WTC11 (cell line): ENCODE measurements around the gene TNNT1. TPM values are rescaled to one million over a fixed set of nuclear protein-coding genes. Genes with fewer than 3 reads are reported as not detected.
A peak's percentile ranks its signal among the peaks of the same experiment; 100 is the strongest.

Experiments used
- ATAC-seq: fragments of 200-7000 bp; cut with Tn5 transposase; 2 replicates; pipeline ENCODE4 v1.10.0; 2021; ENCODE audit warnings: mild to moderate bottlenecking, moderate library complexity
- CTCF ChIA-PET: fragments of 300-600 bp; sonication (Branson Sonifier 250); formaldehyde crosslinking; loops from one replicate; lab custom pipeline; 2021; ENCODE audit warnings: antibody characterized with exemption; lab: Charles Lee
- POLR2A ChIA-PET: fragments of 350-600 bp; sonication (Branson Sonifier 250); formaldehyde crosslinking; loops from one replicate; lab custom pipeline; 2021; ENCODE audit warnings: antibody characterized with exemption; lab: Charles Lee
- DNase-seq: peaks from one replicate; pipeline ENCODE4 v3.0.0; 2021; ENCODE audit warnings: low spot score
- H3K27ac Mint-ChIP-seq: 2 replicates; pipeline ENCODE4 v1.8.0; 2021; ENCODE audit warnings: mixed read lengths
- H3K27me3 Mint-ChIP-seq: 2 replicates; pipeline ENCODE4 v1.8.0; 2021; ENCODE audit warnings: low read depth, mild to moderate bottlenecking, moderate library complexity, mixed read lengths
- H3K36me3 Mint-ChIP-seq: 2 replicates; pipeline ENCODE4 v1.8.0; 2021; ENCODE audit warnings: mixed read lengths
- H3K4me1 Mint-ChIP-seq: 2 replicates; pipeline ENCODE4 v1.8.0; 2022; ENCODE audit warnings: mixed read lengths
- H3K4me3 Mint-ChIP-seq: 2 replicates; pipeline ENCODE4 v1.8.0; 2021; ENCODE audit warnings: mild to moderate bottlenecking, moderate library complexity, mixed read lengths
- H3K9me3 Mint-ChIP-seq: 2 replicates; pipeline ENCODE4 v1.8.0; 2021; ENCODE audit warnings: mixed read lengths
- EMX1 ChIP-seq: fragments of 250-450 bp; sonication (Bioruptor Pico); IDR thresholded peaks from 2 replicates; pipeline ENCODE4 v1.8.0; 2021; ENCODE audit warnings: mild to moderate bottlenecking
- ETV6 ChIP-seq: sonication (generic); formaldehyde crosslinking; IDR thresholded peaks from 2 replicates; pipeline ENCODE4 v1.8.1; 2022; ENCODE audit warnings: mild to moderate bottlenecking, missing genetic modification reagents
- FOXP1 ChIP-seq: sonication (generic); formaldehyde crosslinking; IDR thresholded peaks from 2 replicates; pipeline ENCODE4 v1.8.0; 2022; ENCODE audit warnings: missing genetic modification reagents, mild to moderate bottlenecking, moderate library complexity, borderline replicate concordance
- JAZF1 ChIP-seq: fragments of 250-450 bp; sonication (Bioruptor Pico); IDR thresholded peaks from 2 replicates; pipeline ENCODE4 v1.9.0; 2021; ENCODE audit warnings: moderate library complexity, mild to moderate bottlenecking, inconsistent platforms
- KAT7 ChIP-seq: sonication (generic); formaldehyde crosslinking; IDR thresholded peaks from 2 replicates; pipeline ENCODE4 v1.8.1; 2023; ENCODE audit warnings: missing genetic modification reagents, mild to moderate bottlenecking, borderline replicate concordance
- NR1H2 ChIP-seq: sonication (generic); formaldehyde crosslinking; IDR thresholded peaks from 2 replicates; pipeline ENCODE4 v1.9.0; 2021; ENCODE audit warnings: mild to moderate bottlenecking, moderate library complexity, missing genetic modification reagents
- NR2C2 ChIP-seq: sonication (generic); formaldehyde crosslinking; IDR thresholded peaks from 2 replicates; pipeline ENCODE4 v1.8.0; 2022; ENCODE audit warnings: mild to moderate bottlenecking, missing genetic modification reagents
- PRRX2 ChIP-seq: fragments of 250-450 bp; sonication (Bioruptor Pico); IDR thresholded peaks from 2 replicates; pipeline ENCODE4 v1.8.0; 2021; ENCODE audit warnings: mild to moderate bottlenecking
- SMAD3 ChIP-seq: sonication (generic); formaldehyde crosslinking; IDR thresholded peaks from 2 replicates; pipeline ENCODE4 v1.8.0; 2022; ENCODE audit warnings: missing genetic modification reagents, mild to moderate bottlenecking, borderline replicate concordance
- SMAD4 ChIP-seq: sonication (generic); formaldehyde crosslinking; IDR thresholded peaks from 2 replicates; pipeline ENCODE4 v1.8.0; 2022; ENCODE audit warnings: mild to moderate bottlenecking, missing genetic modification reagents
- TEAD1 ChIP-seq: sonication (generic); formaldehyde crosslinking; IDR thresholded peaks from 2 replicates; pipeline ENCODE4 v1.8.0; 2022; ENCODE audit warnings: mild to moderate bottlenecking, missing genetic modification reagents
- ZBTB21 ChIP-seq: sonication (generic); formaldehyde crosslinking; IDR thresholded peaks from 2 replicates; pipeline ENCODE4 v1.8.1; 2023; ENCODE audit warnings: mild to moderate bottlenecking, missing genetic modification reagents, borderline replicate concordance
- ZNF396 ChIP-seq: fragments of 250-450 bp; sonication (Bioruptor Pico); IDR thresholded peaks from 2 replicates; pipeline ENCODE4 v1.8.0; 2021; ENCODE audit warnings: mild to moderate bottlenecking, moderate library complexity, borderline replicate concordance
- total RNA-seq: library from RNA; stranded (reverse); gene quantifications from 3 replicates; pipeline ENCODE4 v1.2.3, GENCODE V29; 2021
- TF ChIP-seq, protein P1 (sequence below): sonication (generic); formaldehyde crosslinking; IDR thresholded peaks from 2 replicates; pipeline ENCODE4 v1.8.1; 2022; ENCODE audit warnings: mild to moderate bottlenecking, moderate library complexity, missing genetic modification reagents
- TF ChIP-seq, protein P2 (sequence below): fragments of 250-450 bp; sonication (Bioruptor Pico); IDR thresholded peaks from 2 replicates; pipeline ENCODE4 v1.9.0; 2021; ENCODE audit warnings: moderate library complexity, mild to moderate bottlenecking, inconsistent platforms, borderline replicate concordance
- TF ChIP-seq, protein P3 (sequence below): sonication (generic); formaldehyde crosslinking; IDR thresholded peaks from 2 replicates; pipeline ENCODE4 v1.8.1; 2023; ENCODE audit warnings: mild to moderate bottlenecking, missing genetic modification reagents
- TF ChIP-seq, protein P4 (sequence below): fragments of 250-450 bp; sonication (Bioruptor Pico); IDR thresholded peaks from 2 replicates; pipeline ENCODE4 v1.9.0; 2021; ENCODE audit warnings: mild to moderate bottlenecking, borderline replicate concordance
- TF ChIP-seq, protein P5 (sequence below): sonication (generic); formaldehyde crosslinking; conservative IDR thresholded peaks from 2 replicates; pipeline ENCODE4 v1.8.1; 2023; ENCODE audit warnings: mild to moderate bottlenecking, low read depth, missing genetic modification reagents, moderate library complexity
- TF ChIP-seq, protein P6 (sequence below): sonication (generic); formaldehyde crosslinking; IDR thresholded peaks from 2 replicates; pipeline ENCODE4 v1.8.1; 2023; ENCODE audit warnings: mild to moderate bottlenecking, missing genetic modification reagents, moderate library complexity

The TNNT1 gene
- total RNA-seq, 1 experiment from 2014 or later: 50.6 TPM

DNA sequence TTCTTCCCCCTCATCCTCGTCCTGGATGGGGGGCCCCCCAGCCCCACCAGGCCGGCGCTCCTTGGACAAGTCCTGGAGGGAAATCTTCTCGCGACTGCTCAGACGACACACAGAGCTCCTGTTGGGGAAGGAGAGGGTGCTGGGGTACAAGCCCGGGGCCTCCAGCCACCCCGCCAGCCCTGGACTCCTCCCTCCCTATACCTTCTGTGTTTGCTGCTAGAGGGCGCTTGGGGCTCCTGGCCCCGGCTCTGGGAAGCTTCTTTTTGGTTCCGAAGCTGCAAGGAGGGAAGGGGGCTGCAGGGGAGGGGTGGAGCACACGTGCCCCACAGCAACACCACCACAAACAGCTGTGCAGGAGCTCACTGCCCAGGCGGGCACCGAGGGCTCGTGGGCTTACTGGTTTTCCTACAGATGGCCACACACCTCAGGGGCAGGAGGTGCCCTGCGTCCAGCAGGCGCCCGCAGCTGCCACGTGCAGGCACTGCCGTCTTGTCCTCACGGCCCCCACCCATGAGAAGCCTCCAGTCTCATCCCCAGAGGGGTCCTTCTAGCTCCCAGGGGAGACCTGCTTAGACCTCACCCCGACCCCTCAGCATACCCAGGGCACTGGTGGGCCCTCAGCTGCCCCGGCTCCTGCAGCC lies 52.8 kb downstream of the TNNT1 start:
- ATAC-seq: peak; percentile 12
- no peak overlapping the region for H3K27ac Mint-ChIP-seq
- H3K27me3 Mint-ChIP-seq: no peaks in the 10 kb centered on the region; the same call in 1 of the 2 replicates
- H3K36me3 Mint-ChIP-seq: peaks cover 4% of the 10 kb centered on the region; the same call in 1 of the 2 replicates
- peaks cover 14% of the 10 kb centered on the region for H3K4me1 Mint-ChIP-seq
- H3K4me3 Mint-ChIP-seq: no peak overlapping the region
- TF ChIP-seq PRRX2 (CRISPR knock-in tag): no peak
- TF ChIP-seq SMAD4: no peak
- TF ChIP-seq ZBTB21 (CRISPR knock-in tag): no peak
- TF ChIP-seq, protein P1, sequence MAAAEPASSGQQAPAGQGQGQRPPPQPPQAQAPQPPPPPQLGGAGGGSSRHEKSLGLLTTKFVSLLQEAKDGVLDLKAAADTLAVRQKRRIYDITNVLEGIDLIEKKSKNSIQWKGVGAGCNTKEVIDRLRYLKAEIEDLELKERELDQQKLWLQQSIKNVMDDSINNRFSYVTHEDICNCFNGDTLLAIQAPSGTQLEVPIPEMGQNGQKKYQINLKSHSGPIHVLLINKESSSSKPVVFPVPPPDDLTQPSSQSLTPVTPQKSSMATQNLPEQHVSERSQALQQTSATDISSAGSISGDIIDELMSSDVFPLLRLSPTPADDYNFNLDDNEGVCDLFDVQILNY: no peak
- POLR2A ChIA-PET: interaction anchor here (0.8 to 1.2 kb wide), 3 partner anchors 8 to 45 kb away, joined by 3 to 8 read pairs (median 4); partner anchors contain the start of gene PPP1R12C
- CTCF ChIA-PET: interaction anchor here (0.7 to 2.9 kb wide), 16 partner anchors 9 to 215 kb away, joined by 3 to 23 read pairs (median 4); partner anchors contain the start of genes DNAAF3, EPS8L1, PPP1R12C and RDH13
- no peaks in the 10 kb centered on the region for H3K9me3 Mint-ChIP-seq
- peak; percentile 45 for DNase-seq

DNA sequence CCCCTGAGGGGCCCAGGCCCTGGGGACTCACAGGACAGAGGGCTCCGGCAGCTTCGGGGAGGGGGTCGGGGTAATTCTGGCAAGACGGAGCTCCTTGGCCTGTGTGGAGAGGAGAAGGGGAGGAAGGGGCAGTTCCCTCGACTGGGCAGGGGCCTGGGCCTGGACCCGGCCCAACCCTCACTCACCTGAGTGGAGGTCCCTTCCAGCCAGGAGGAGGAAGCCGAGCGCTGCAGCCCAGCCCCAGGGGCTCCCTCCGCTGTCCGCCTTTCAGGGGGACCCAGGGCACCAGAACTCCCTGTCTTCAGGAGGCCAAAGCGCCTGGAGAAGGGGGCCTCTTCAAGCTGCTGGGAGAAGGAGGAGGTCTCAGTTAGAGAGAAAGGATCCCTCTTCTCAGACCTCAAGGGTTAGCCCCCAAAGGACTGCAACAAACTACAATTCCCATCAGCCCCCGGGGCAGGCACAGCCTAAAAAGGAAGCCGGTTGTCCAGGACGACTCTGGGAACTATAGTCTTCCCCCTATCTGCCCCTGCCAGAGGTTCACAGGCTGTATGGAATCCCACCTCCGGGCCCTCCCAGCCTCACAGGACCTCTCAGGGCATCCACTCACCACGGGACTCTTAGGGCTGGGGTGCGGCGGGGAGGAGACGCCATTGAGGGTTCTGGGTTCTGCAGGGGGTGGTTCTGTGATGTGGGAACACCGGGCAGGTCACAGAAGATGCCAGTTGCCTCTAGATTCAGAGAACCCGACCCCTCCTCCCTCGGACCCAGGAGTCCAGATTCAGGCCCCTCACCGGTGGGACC lies 53.5 kb downstream of the TNNT1 start:
- H3K27ac Mint-ChIP-seq: no peak overlapping the region
- POLR2A ChIA-PET: interaction anchor here (0.8 to 1.6 kb wide), 4 partner anchors 9 to 45 kb away, joined by 3 to 8 read pairs (median 6); partner anchors contain the start of gene PPP1R12C
- H3K27me3 Mint-ChIP-seq: no peaks in the 10 kb centered on the region; the same call in 1 of the 2 replicates
- peaks cover 14% of the 10 kb centered on the region for H3K4me1 Mint-ChIP-seq
- ATAC-seq (peak; percentile 16), DNase-seq (peak; percentile 60)
- peaks cover 8% of the 10 kb centered on the region; the same call in 1 of the 2 replicates for H3K36me3 Mint-ChIP-seq
- TF ChIP-seq ETV6 (CRISPR knock-in tag) (no peak), SMAD3 (CRISPR knock-in tag) (no peak), NR1H2 (CRISPR knock-in tag) (no peak), ZNF396 (CRISPR knock-in tag) (no peak), EMX1 (CRISPR knock-in tag) (no peak), NR2C2 (CRISPR knock-in tag) (no peak), JAZF1 (CRISPR knock-in tag) (no peak), KAT7 (CRISPR knock-in tag) (no peak), TEAD1 (no peak), FOXP1 (CRISPR knock-in tag) (no peak)
- TF ChIP-seq, protein P2, sequence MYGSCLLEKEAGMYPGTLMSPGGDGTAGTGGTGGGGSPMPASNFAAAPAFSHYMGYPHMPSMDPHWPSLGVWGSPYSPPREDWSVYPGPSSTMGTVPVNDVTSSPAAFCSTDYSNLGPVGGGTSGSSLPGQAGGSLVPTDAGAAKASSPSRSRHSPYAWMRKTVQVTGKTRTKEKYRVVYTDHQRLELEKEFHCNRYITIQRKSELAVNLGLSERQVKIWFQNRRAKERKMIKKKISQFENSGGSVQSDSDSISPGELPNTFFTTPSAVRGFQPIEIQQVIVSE (CRISPR knock-in tag): no peak
- TF ChIP-seq, protein P3, sequence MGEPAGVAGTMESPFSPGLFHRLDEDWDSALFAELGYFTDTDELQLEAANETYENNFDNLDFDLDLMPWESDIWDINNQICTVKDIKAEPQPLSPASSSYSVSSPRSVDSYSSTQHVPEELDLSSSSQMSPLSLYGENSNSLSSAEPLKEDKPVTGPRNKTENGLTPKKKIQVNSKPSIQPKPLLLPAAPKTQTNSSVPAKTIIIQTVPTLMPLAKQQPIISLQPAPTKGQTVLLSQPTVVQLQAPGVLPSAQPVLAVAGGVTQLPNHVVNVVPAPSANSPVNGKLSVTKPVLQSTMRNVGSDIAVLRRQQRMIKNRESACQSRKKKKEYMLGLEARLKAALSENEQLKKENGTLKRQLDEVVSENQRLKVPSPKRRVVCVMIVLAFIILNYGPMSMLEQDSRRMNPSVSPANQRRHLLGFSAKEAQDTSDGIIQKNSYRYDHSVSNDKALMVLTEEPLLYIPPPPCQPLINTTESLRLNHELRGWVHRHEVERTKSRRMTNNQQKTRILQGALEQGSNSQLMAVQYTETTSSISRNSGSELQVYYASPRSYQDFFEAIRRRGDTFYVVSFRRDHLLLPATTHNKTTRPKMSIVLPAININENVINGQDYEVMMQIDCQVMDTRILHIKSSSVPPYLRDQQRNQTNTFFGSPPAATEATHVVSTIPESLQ (CRISPR knock-in tag): no peak
- TF ChIP-seq, protein P4, sequence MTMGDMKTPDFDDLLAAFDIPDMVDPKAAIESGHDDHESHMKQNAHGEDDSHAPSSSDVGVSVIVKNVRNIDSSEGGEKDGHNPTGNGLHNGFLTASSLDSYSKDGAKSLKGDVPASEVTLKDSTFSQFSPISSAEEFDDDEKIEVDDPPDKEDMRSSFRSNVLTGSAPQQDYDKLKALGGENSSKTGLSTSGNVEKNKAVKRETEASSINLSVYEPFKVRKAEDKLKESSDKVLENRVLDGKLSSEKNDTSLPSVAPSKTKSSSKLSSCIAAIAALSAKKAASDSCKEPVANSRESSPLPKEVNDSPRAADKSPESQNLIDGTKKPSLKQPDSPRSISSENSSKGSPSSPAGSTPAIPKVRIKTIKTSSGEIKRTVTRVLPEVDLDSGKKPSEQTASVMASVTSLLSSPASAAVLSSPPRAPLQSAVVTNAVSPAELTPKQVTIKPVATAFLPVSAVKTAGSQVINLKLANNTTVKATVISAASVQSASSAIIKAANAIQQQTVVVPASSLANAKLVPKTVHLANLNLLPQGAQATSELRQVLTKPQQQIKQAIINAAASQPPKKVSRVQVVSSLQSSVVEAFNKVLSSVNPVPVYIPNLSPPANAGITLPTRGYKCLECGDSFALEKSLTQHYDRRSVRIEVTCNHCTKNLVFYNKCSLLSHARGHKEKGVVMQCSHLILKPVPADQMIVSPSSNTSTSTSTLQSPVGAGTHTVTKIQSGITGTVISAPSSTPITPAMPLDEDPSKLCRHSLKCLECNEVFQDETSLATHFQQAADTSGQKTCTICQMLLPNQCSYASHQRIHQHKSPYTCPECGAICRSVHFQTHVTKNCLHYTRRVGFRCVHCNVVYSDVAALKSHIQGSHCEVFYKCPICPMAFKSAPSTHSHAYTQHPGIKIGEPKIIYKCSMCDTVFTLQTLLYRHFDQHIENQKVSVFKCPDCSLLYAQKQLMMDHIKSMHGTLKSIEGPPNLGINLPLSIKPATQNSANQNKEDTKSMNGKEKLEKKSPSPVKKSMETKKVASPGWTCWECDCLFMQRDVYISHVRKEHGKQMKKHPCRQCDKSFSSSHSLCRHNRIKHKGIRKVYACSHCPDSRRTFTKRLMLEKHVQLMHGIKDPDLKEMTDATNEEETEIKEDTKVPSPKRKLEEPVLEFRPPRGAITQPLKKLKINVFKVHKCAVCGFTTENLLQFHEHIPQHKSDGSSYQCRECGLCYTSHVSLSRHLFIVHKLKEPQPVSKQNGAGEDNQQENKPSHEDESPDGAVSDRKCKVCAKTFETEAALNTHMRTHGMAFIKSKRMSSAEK: no peak
- TF ChIP-seq, protein P5, sequence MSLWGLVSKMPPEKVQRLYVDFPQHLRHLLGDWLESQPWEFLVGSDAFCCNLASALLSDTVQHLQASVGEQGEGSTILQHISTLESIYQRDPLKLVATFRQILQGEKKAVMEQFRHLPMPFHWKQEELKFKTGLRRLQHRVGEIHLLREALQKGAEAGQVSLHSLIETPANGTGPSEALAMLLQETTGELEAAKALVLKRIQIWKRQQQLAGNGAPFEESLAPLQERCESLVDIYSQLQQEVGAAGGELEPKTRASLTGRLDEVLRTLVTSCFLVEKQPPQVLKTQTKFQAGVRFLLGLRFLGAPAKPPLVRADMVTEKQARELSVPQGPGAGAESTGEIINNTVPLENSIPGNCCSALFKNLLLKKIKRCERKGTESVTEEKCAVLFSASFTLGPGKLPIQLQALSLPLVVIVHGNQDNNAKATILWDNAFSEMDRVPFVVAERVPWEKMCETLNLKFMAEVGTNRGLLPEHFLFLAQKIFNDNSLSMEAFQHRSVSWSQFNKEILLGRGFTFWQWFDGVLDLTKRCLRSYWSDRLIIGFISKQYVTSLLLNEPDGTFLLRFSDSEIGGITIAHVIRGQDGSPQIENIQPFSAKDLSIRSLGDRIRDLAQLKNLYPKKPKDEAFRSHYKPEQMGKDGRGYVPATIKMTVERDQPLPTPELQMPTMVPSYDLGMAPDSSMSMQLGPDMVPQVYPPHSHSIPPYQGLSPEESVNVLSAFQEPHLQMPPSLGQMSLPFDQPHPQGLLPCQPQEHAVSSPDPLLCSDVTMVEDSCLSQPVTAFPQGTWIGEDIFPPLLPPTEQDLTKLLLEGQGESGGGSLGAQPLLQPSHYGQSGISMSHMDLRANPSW (CRISPR knock-in tag): no peak
- TF ChIP-seq, protein P6, sequence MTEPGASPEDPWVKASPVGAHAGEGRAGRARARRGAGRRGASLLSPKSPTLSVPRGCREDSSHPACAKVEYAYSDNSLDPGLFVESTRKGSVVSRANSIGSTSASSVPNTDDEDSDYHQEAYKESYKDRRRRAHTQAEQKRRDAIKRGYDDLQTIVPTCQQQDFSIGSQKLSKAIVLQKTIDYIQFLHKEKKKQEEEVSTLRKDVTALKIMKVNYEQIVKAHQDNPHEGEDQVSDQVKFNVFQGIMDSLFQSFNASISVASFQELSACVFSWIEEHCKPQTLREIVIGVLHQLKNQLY: no peak
- CTCF ChIA-PET: interaction anchor here (1.0 to 2.9 kb wide), 17 partner anchors 8 to 408 kb away, joined by 3 to 23 read pairs (median 4); partner anchors contain the start of genes DNAAF3, EPS8L1, PPP1R12C and RDH13
- H3K9me3 Mint-ChIP-seq: no peaks in the 10 kb centered on the region
- no peak overlapping the region for H3K4me3 Mint-ChIP-seq
